B cell (primary cell): ENCODE data around the gene LRRC4C.

Experiments
- CTCF ChIP-seq: fragments of 200-600 bp; IDR thresholded peaks from one replicate; pipeline ENCODE4 v1.8.0; 2022; ENCODE audit warnings: antibody characterized with exemption, mild to moderate bottlenecking
- EZH2 ChIP-seq: IDR thresholded peaks from 2 replicates; pipeline ENCODE4 v1.6.1; 2012; ENCODE audit warnings: borderline replicate concordance, low read depth, mild to moderate bottlenecking, moderate library complexity, low read length; ENCODE audit not compliant: insufficient read depth, poor library complexity, severe bottlenecking

- no peak for TF ChIP-seq CTCF
- no peak for TF ChIP-seq EZH2
Observed at GRCh38 chr11:40517122-40517521, 942.3 kb downstream of the LRRC4C start.
